ENCODE results near the gene TMIGD1. TPM values are rescaled to one million over a fixed set of nuclear protein-coding genes. Genes with fewer than 3 reads are reported as not detected.

Gene TMIGD1
- not detected in 2 replicates for total RNA-seq

GRCh38 chr17:30333503-30334360, at the start of gene TMIGD1:
TSS of gene TMIGD1 (minus strand) at chr17:30334057. CDS start at chr17:30332133, 1,924 bp downstream.

GRCh38 chr17:30378825-30379302, 45.0 kb upstream of the TMIGD1 start, which contains the start of gene CPD:
TSS of gene CPD (plus strand) at chr17:30378927. CDS start at chr17:30378981, 54 bp downstream.

GRCh38 chr17:30291543-30292285, 42.1 kb downstream of the TMIGD1 start, which contains the start of gene BLMH:
TSS of gene BLMH (minus strand) at chr17:30291944. CDS start at chr17:30291819, 125 bp downstream.

Other genes starting within 250 kb of the TMIGD1 start
- 2.3 and 3.7 TPM in 2 replicates for gene NSRP1, start 217.2 kb downstream of the TMIGD1 start, total RNA-seq
- not detected in 2 replicates for gene SLC6A4, start 98.4 kb downstream of the TMIGD1 start, total RNA-seq
- 10.7 and 20.4 TPM in 2 replicates for gene BLMH, start 42.1 kb downstream of the TMIGD1 start, total RNA-seq
- 51.4 and 52.5 TPM in 2 replicates for gene CPD, start 44.9 kb upstream of the TMIGD1 start, total RNA-seq
- gene GOSR1, start 143.4 kb upstream of the TMIGD1 start, total RNA-seq, result 8.9 and 20.2 TPM in 2 replicates